OCI-LY7 (cell line): ENCODE measurements around the gene BAK1. TPM values are rescaled to one million over a fixed set of nuclear protein-coding genes. Genes with fewer than 3 reads are reported as not detected.
"Not testable (repeated sequence)": the region's sequence is repeated elsewhere in the genome, so short reads cannot be mapped to it uniquely, and the experiment has no call there.

ENCODE experiments used
- BruUV-seq: library from RNA; stranded (reverse); fragments of 400-500 nt; replicated peaks from 2 replicates; lab custom pipeline; 2021; lab: Mats Ljungman, UMichigan
- CTCF ChIA-PET: fragments of 300-600 bp; sonication (Branson Sonifier 250); formaldehyde crosslinking; loops from one replicate; lab custom pipeline; 2022; ENCODE audit warnings: antibody characterized with exemption; ENCODE audit not compliant: unreplicated experiment; lab: Charles Lee
- POLR2A ChIA-PET: fragments of 300-600 bp; sonication (Branson Sonifier 250); formaldehyde crosslinking; loops from one replicate; lab custom pipeline; 2022; ENCODE audit warnings: antibody characterized with exemption; lab: Charles Lee
- DNase-seq: peaks from one replicate; pipeline ENCODE4 v3.0.0-alpha.2; 2015; ENCODE audit warnings: low spot score
- H2AFZ ChIP-seq: fragments of 200-600 bp; sonication (generic), shearing (Covaris generic); 2 replicates; pipeline ENCODE4 v1.6.1; 2014; ENCODE audit warnings: mild to moderate bottlenecking, antibody characterized with exemption, low read length, moderate library complexity
- H3K27ac ChIP-seq: fragments of 200-600 bp; sonication (generic); 2 replicates; pipeline ENCODE4 v1.5.1; 2014; ENCODE audit warnings: mixed run types, low read depth, mild to moderate bottlenecking, moderate library complexity, low read length, inconsistent platforms; ENCODE audit not compliant: poor library complexity, severe bottlenecking
- H3K36me3 ChIP-seq: fragments of 200-600 bp; sonication (generic); 2 replicates; pipeline ENCODE4 v1.6.1; 2014; ENCODE audit warnings: mild to moderate bottlenecking, antibody characterized with exemption, low read length, moderate library complexity, mixed read lengths; ENCODE audit not compliant: insufficient read depth
- H3K4me1 ChIP-seq: fragments of 200-600 bp; sonication (generic); 2 replicates; pipeline ENCODE4 v1.5.1; 2014; ENCODE audit warnings: mild to moderate bottlenecking, low read length; ENCODE audit not compliant: insufficient read depth, poor library complexity, severe bottlenecking
- H3K4me2 ChIP-seq: fragments of 200-600 bp; sonication (generic); 2 replicates; pipeline ENCODE4 v1.6.1; 2014; ENCODE audit warnings: mild to moderate bottlenecking, low read length
- H3K4me3 ChIP-seq: fragments of 200-600 bp; sonication (generic); 2 replicates; pipeline ENCODE4 v1.5.1; 2014; ENCODE audit warnings: mild to moderate bottlenecking, low read depth, low read length; ENCODE audit not compliant: poor library complexity, severe bottlenecking
- H3K79me2 ChIP-seq: fragments of 200-600 bp; sonication (generic); 2 replicates; pipeline ENCODE4 v1.6.1; 2016; ENCODE audit warnings: low read depth, mild to moderate bottlenecking, low read length, moderate library complexity, mixed read lengths; ENCODE audit not compliant: insufficient read depth
- H3K9me2 ChIP-seq: fragments of 200-600 bp; sonication (generic); 2 replicates; pipeline ENCODE4 v1.6.1; 2016; ENCODE audit warnings: mild to moderate bottlenecking, low read length, mixed read lengths; ENCODE audit not compliant: insufficient read depth
- H3K9me3 ChIP-seq: fragments of 200-600 bp; sonication (generic); 2 replicates; pipeline ENCODE4 v1.6.1; 2014; ENCODE audit warnings: mild to moderate bottlenecking, mixed run types, low read length, mixed read lengths
- H4K20me1 ChIP-seq: fragments of 200-600 bp; sonication (generic); 2 replicates; pipeline ENCODE4 v1.6.1; 2014; ENCODE audit warnings: mild to moderate bottlenecking, antibody characterized with exemption, low read length, moderate library complexity, mixed read lengths; ENCODE audit not compliant: insufficient read depth
- intact Hi-C: fragments of 100-400 bp; cut with micrococcal nuclease; formaldehyde crosslinking; loops from one replicate; pipeline ENCODE4 v1.10.0; 2022; ENCODE audit not compliant: unreplicated experiment
- small RNA-seq: library from RNA; depleted of rRNA; stranded (forward); fragments of <200 nt; gene quantifications from one replicate; pipeline ENCODE3, GENCODE V24; 2014
- total RNA-seq, 2 experiments: library from RNA; depleted of rRNA in 1 of 2; stranded (reverse); fragments of >200 nt in 1 of 2; shearing (Covaris generic) in 1 of 2; gene quantifications; 2 replicates each; pipeline ENCODE4 v1.2.3, GENCODE V29; 2014 to 2022

BAK1 gene
- total RNA-seq, 2 experiments from 2014 or later: 13.9 to 33.8 TPM

- H3K4me2 ChIP-seq, H3K79me2 ChIP-seq, H3K9me3 ChIP-seq, CTCF ChIA-PET, BruUV-seq, DNase-seq, H3K4me1 ChIP-seq, H3K4me3 ChIP-seq, H4K20me1 ChIP-seq, H3K27ac ChIP-seq, POLR2A ChIA-PET, H3K9me2 ChIP-seq, H3K36me3 ChIP-seq, H2AFZ ChIP-seq: not testable (repeated sequence)
- intact Hi-C loops: loop anchor here (10.0 kb wide), 1 partner anchor 58 kb away; no protein-coding TSS in a partner anchor
Observed at GRCh38 chr6:33532431-33532830, 47.6 kb downstream of the BAK1 start.

GRCh38 chr6:33530617-33531016, 49.5 kb downstream of the BAK1 start:
- H3K9me3 ChIP-seq, H3K4me1 ChIP-seq, H3K4me3 ChIP-seq, H3K9me2 ChIP-seq, BruUV-seq, H3K4me2 ChIP-seq, H3K36me3 ChIP-seq, H3K79me2 ChIP-seq, CTCF ChIA-PET, H3K27ac ChIP-seq, H2AFZ ChIP-seq, H4K20me1 ChIP-seq, DNase-seq: not testable (repeated sequence)
- intact Hi-C loops: loop anchor here (10.0 kb wide), 1 partner anchor 56 kb away; no protein-coding TSS in a partner anchor
- POLR2A ChIA-PET: interaction anchor here (0.7 to 1.0 kb wide), 2 partner anchors 11 to 446 kb away, joined by 3 to 4 read pairs; no protein-coding TSS in a partner anchor

Small RNAs within 50 kb of the gene (small RNA-seq; reads per million reads assigned to genes)
- gene RF00017: not detected

Other genes with a start within 250 kb of the BAK1 start
- gene KIFC1, start 188.5 kb downstream of the BAK1 start, total RNA-seq (2014; rRNA removed; shearing (Covaris generic)): 133 and 138 TPM in 2 replicates
- gene KIFC1, start 188.5 kb downstream of the BAK1 start, total RNA-seq (2022): 167 and 176 TPM in 2 replicates
- 19.9 and 21.4 TPM in 2 replicates for gene PHF1, start 169.3 kb downstream of the BAK1 start, total RNA-seq (2014; rRNA removed; shearing (Covaris generic))
- gene PHF1, start 169.3 kb downstream of the BAK1 start, total RNA-seq (2022): 30.2 and 35.0 TPM in 2 replicates
- 147 and 164 TPM in 2 replicates for gene CUTA, start 162.2 kb downstream of the BAK1 start, total RNA-seq (2014; rRNA removed; shearing (Covaris generic))
- 165 and 175 TPM in 2 replicates for gene CUTA, start 162.2 kb downstream of the BAK1 start, total RNA-seq (2022)
- 5.4 and 5.6 TPM in 2 replicates for gene SYNGAP1, start 160.2 kb downstream of the BAK1 start, total RNA-seq (2014; rRNA removed; shearing (Covaris generic))
- gene SYNGAP1, start 160.2 kb downstream of the BAK1 start, total RNA-seq (2022): 30.7 and 32.3 TPM in 2 replicates
- 7.7 and 11.2 TPM in 2 replicates for gene ZBTB9, start 125.7 kb downstream of the BAK1 start, total RNA-seq (2014; rRNA removed; shearing (Covaris generic))
- gene ZBTB9, start 125.7 kb downstream of the BAK1 start, total RNA-seq (2022): 6.8 and 7.3 TPM in 2 replicates
- gene ITPR3, start 41.0 kb upstream of the BAK1 start, total RNA-seq (2014; rRNA removed; shearing (Covaris generic)): 47.8 and 56.6 TPM in 2 replicates
- 83.5 and 88.6 TPM in 2 replicates for gene ITPR3, start 41.0 kb upstream of the BAK1 start, total RNA-seq (2022)
- 64.9 and 82.1 TPM in 2 replicates for gene UQCC2, start 131.4 kb upstream of the BAK1 start, total RNA-seq (2014; rRNA removed; shearing (Covaris generic))
- 85.3 and 88.2 TPM in 2 replicates for gene UQCC2, start 131.4 kb upstream of the BAK1 start, total RNA-seq (2022)
- not detected in 2 replicates for gene IP6K3, start 166.6 kb upstream of the BAK1 start, total RNA-seq (2014; rRNA removed; shearing (Covaris generic))
- gene IP6K3, start 166.6 kb upstream of the BAK1 start, total RNA-seq (2022): not detected in 2 replicates
- 59.2 and 62.2 TPM in 2 replicates for gene LEMD2, start 208.9 kb upstream of the BAK1 start, total RNA-seq (2014; rRNA removed; shearing (Covaris generic))
- gene LEMD2, start 208.9 kb upstream of the BAK1 start, total RNA-seq (2022): 66.9 and 77.8 TPM in 2 replicates
- gene MLN, start 223.7 kb upstream of the BAK1 start, total RNA-seq (2014; rRNA removed; shearing (Covaris generic)): not detected in 2 replicates
- not detected in 2 replicates for gene MLN, start 223.7 kb upstream of the BAK1 start, total RNA-seq (2022)